WI38 (cell line): Measurements from ENCODE around the gene TTN.
A peak's percentile ranks its signal among the peaks of the same experiment; 100 is the strongest.

Experiments used
- H3K4me3 ChIP-seq: 2 replicates; pipeline ENCODE4 v1.5.1; 2011; ENCODE audit warnings: low read depth, mild to moderate bottlenecking, control low read depth, low read length
- CTCF ChIP-seq: IDR thresholded peaks from 2 replicates; pipeline ENCODE4 v1.5.1; 2012; ENCODE audit warnings: low read depth, mild to moderate bottlenecking, control low read depth, low read length

The TTN gene

DNA sequence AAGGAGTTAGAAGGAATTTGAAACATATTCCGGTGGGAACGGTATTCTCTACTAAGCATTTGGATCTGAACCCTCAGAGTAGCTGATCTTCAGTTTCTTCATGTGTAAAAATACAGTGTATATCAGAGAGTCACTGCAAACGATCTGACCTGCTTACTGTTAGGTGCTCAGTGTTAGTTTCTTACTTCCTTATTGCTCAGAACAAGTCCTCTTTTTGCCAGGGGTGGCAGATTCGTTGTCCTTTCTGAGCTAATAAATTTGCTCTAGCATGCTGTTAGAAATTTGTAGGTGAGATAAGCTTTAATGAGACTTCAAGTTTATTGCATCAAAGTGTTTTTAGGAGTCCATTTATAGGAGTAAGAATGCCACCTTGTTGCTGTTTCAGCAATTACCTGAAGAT, 311.2 kb downstream of the TTN start:
- no peak overlapping the region for H3K4me3 ChIP-seq
- no peak for TF ChIP-seq CTCF

DNA sequence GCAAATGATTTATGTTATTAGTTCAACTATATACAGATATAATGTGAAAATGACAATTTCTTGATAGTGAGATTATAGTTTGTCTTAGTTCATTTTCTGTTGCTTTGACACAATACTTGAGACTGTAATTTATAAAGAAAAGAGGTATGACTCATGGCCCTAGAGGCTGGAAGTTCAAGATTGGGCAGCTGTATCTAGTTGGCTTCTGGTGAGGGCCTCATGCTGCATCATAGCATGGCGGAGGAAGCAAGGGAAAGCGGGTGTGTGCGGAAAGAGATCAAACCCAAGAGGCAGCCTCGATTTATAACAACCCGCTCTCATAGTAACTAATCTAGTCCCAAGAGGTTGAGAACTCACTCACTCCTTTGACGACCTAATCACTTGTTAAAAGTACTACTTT, 315.6 kb downstream of the TTN start:
- H3K4me3 ChIP-seq: no peak overlapping the region
- no peak for TF ChIP-seq CTCF

GRCh38 chr2:178485356-178485755, 321.9 kb downstream of the TTN start:
- H3K4me3 ChIP-seq: no peak overlapping the region
- TF ChIP-seq CTCF: no peak

GRCh38 chr2:178484245-178485041, 322.8 kb downstream of the TTN start:
- TF ChIP-seq CTCF: no peak
- no peak overlapping the region for H3K4me3 ChIP-seq

GRCh38 chr2:178482437-178482836, 324.8 kb downstream of the TTN start:
- TF ChIP-seq CTCF: no peak
- H3K4me3 ChIP-seq: no peak overlapping the region

DNA sequence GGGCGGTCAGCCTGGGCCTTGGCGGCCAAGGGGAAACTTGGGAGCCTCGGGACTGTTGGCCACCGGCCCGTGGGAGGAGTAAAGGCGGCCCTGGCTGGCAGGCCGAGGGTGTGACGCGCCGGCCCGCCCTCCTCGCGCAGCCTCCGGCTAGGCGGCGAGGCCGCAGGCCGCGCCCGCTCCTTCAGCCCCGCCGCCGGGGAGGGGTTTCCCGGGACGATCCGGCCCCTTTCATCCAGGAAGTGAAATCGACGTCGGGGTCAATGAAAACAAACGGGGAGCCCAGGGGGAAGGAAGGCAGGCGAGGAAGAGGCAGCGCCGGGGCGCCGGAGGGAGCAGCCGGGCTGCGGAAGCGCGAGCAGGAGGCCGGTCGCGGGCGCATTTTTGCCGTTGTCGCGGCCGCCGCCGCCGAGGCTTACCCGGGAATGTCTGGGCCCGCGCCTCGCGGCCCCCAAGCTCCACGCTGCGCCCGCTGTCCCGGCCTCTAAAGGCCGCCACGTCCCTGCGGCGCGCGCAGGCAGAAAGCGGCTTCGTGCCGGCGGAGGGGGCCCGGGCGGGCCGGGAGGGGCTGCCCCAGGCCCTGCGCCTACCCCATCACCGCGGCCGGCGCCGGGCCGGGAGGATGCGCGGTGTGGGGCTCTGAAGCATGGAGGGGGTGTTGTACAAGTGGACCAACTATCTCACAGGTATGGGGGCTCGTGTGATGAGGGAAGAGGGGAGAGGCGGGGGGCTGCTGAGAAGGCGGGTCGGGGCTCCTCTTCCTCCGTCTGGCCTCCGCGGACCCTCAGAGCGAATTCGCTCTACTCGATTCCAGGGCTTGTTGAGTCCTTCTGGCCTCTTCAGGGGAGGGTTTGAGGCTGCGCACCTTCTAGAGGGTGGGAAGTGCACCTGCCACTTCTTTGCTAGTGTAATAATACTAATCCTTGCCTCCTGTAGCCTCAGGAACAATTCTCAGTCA, 326.7 kb downstream of the TTN start, which contains the start of gene PLEKHA3:
Gene PLEKHA3 (plus strand): TSS at position 231 of the 955 bp plus-strand sequence. CDS start 413 bp downstream, at position 644.
- TF ChIP-seq CTCF: no peak
- H3K4me3 ChIP-seq: peak within 1 kb of the TSS; percentile 85
